Measurements from ENCODE around the gene RPE.

The RPE gene

GRCh38 chr2:210002158-210003157 is at the start of gene RPE:
Gene RPE, plus strand, starts transcription at chr2:210002638. Its CDS starts 24 bp downstream, at chr2:210002662.
- peak; percentile 97 for DNase-seq (ENCODE audit: low read depth)

GRCh38 chr2:209956271-209956670 is 46.2 kb upstream of the RPE start:
- DNase-seq (ENCODE audit: low read depth) = no peak

- DNase-seq (ENCODE audit: low read depth) = no peak
Observed at GRCh38 chr2:209958016-209958415, 44.4 kb upstream of the RPE start.

- DNase-seq (ENCODE audit: low read depth) = no peak
Observed at GRCh38 chr2:209960045-209960444, 42.4 kb upstream of the RPE start.

- peak; percentile 16 for DNase-seq (ENCODE audit: low read depth)
Observed at GRCh38 chr2:209960676-209961630, 41.5 kb upstream of the RPE start.

- no peak for DNase-seq (ENCODE audit: low read depth)
Observed at GRCh38 chr2:209965723-209966122, 36.7 kb upstream of the RPE start.

- no peak for DNase-seq (ENCODE audit: low read depth)
Observed at GRCh38 chr2:209969692-209970091, 32.7 kb upstream of the RPE start.

GRCh38 chr2:209970271-209970670 is 32.2 kb upstream of the RPE start:
- DNase-seq (ENCODE audit: low read depth) = no peak

- no peak for DNase-seq (ENCODE audit: low read depth)
Observed at GRCh38 chr2:209970711-209971110, 31.7 kb upstream of the RPE start.

GRCh38 chr2:209973328-209973727 is 29.1 kb upstream of the RPE start:
- no peak for DNase-seq (ENCODE audit: low read depth)

GRCh38 chr2:209974576-209974975 is 27.9 kb upstream of the RPE start:
- no peak for DNase-seq (ENCODE audit: low read depth)

GRCh38 chr2:209976698-209977385 is 25.6 kb upstream of the RPE start:
- no peak for DNase-seq (ENCODE audit: low read depth)

- no peak for DNase-seq (ENCODE audit: low read depth)
Observed at GRCh38 chr2:209977386-209978239, 24.8 kb upstream of the RPE start.

GRCh38 chr2:209984291-209984690 is 18.1 kb upstream of the RPE start:
- no peak for DNase-seq (ENCODE audit: low read depth)

- no peak for DNase-seq (ENCODE audit: low read depth)
Observed at GRCh38 chr2:209985874-209986273, 16.6 kb upstream of the RPE start.

- no peak for DNase-seq (ENCODE audit: low read depth)
Observed at GRCh38 chr2:209986415-209986814, 16.0 kb upstream of the RPE start.

- no peak for DNase-seq (ENCODE audit: low read depth)
Observed at GRCh38 chr2:209988010-209988409, 14.4 kb upstream of the RPE start.

- no peak for DNase-seq (ENCODE audit: low read depth)
Observed at GRCh38 chr2:209990838-209991237, 11.6 kb upstream of the RPE start.

- no peak for DNase-seq (ENCODE audit: low read depth)
Observed at GRCh38 chr2:209993968-209994367, 8.5 kb upstream of the RPE start.

GRCh38 chr2:209998596-209998995 is 3.8 kb upstream of the RPE start:
- DNase-seq (ENCODE audit: low read depth) = no peak

Measured in stimulated activated CD8-positive, alpha-beta memory T cell treated with anti-CD3 and anti-CD28 coated beads, Interleukin-12 subunit alpha, Interleukin-12 subunit beta, amount 100 ng/mL, for 1 hour (primary cell).